Body of pancreas (tissue), 4 donors: ENCODE measurements around the gene TOX3.

Source experiments
- CTCF ChIP-seq, 7 experiments: fragments of 450-650 bp in 4 of 7; fragments of 200-600 bp in 3 of 7; sonication (generic) in 3 of 7; IDR thresholded peaks; one replicate each; pipeline ENCODE4 v1.5.1; 2016 to 2019; ENCODE audit warnings: antibody characterized with exemption in 7 of 7
- POLR2A ChIP-seq, 3 donors: fragments of 450-650 bp; IDR thresholded peaks; one replicate each; pipeline ENCODE4 v1.6.1; 2016; ENCODE audit warnings: antibody characterized with exemption in 3 of 3, mild to moderate bottlenecking in 2 of 3

- TF ChIP-seq CTCF (IDR thresholded peaks at IDR 0.05) (no peak), POLR2A (IDR thresholded peaks at IDR 0.05) (no peak)
These were observed 75.1 kb downstream of the TOX3 start for GRCh38 chr16:52471650-52472370.
